ELR (cell line): Measurements from ENCODE around the gene MEP1B.
"Not testable (repeated sequence)": the region's sequence is repeated elsewhere in the genome, so short reads cannot be mapped to it uniquely, and the experiment has no call there.

Experiments
- DNase-seq: peaks from one replicate; pipeline ENCODE4 v3.0.0-alpha.2; 2015; ENCODE audit warnings: low read depth

Gene MEP1B

GRCh38 chr18:32209685-32210445, 20.0 kb downstream of the MEP1B start:
- no peak for DNase-seq

GRCh38 chr18:32213693-32214092, 23.9 kb downstream of the MEP1B start:
- no peak for DNase-seq

- DNase-seq: no peak
Observed at GRCh38 chr18:32216390-32216789, 26.6 kb downstream of the MEP1B start.

GRCh38 chr18:32219431-32220018, 29.7 kb downstream of the MEP1B start:
- no peak for DNase-seq

- not testable (repeated sequence) for DNase-seq
Observed at GRCh38 chr18:32233348-32233747, 43.5 kb downstream of the MEP1B start.

GRCh38 chr18:32237049-32237448, 47.2 kb downstream of the MEP1B start:
- DNase-seq: no peak

GRCh38 chr18:32238635-32239268, 48.9 kb downstream of the MEP1B start:
- no peak for DNase-seq

- no peak for DNase-seq
Observed at GRCh38 chr18:32242395-32242794, 52.6 kb downstream of the MEP1B start.

- DNase-seq: no peak
Observed at GRCh38 chr18:32243358-32243757, 53.5 kb downstream of the MEP1B start.

- DNase-seq: no peak
Observed at GRCh38 chr18:32244881-32245280, 55.0 kb downstream of the MEP1B start.

- DNase-seq: no peak
Observed at GRCh38 chr18:32249147-32249929, 59.5 kb downstream of the MEP1B start.

- no peak for DNase-seq
Observed at GRCh38 chr18:32251466-32251865, 61.6 kb downstream of the MEP1B start.

- no peak for DNase-seq
Observed at GRCh38 chr18:32252141-32252860, 62.5 kb downstream of the MEP1B start.

- DNase-seq: no peak
Observed at GRCh38 chr18:32255570-32255969, 65.7 kb downstream of the MEP1B start.

- DNase-seq: no peak
Observed at GRCh38 chr18:32257084-32257785, 67.4 kb downstream of the MEP1B start.

GRCh38 chr18:32258148-32258547, 68.3 kb downstream of the MEP1B start:
- no peak for DNase-seq

GRCh38 chr18:32258558-32259204, 68.8 kb downstream of the MEP1B start:
- no peak for DNase-seq

- DNase-seq: no peak
Observed at GRCh38 chr18:32259553-32259952, 69.7 kb downstream of the MEP1B start.

GRCh38 chr18:32261003-32261402, 71.2 kb downstream of the MEP1B start:
- DNase-seq: no peak

- DNase-seq: no peak
Observed at GRCh38 chr18:32262092-32262491, 72.3 kb downstream of the MEP1B start.

- no peak for DNase-seq
Observed at GRCh38 chr18:32264401-32264800, 74.6 kb downstream of the MEP1B start.
